ENCODE data around the gene SLC25A11.
A peak's percentile ranks its signal among the peaks of the same experiment; 100 is the strongest.
"Not testable (repeated sequence)": the region's sequence is repeated elsewhere in the genome, so short reads cannot be mapped to it uniquely, and the experiment has no call there.

SLC25A11 gene

GRCh38 chr17:4913994-4914393 is 25.9 kb downstream of the SLC25A11 start:
- no peak for DNase-seq

- DNase-seq = peak; percentile 76
These were observed 30.9 kb downstream of the SLC25A11 start for GRCh38 chr17:4908711-4909496.

GRCh38 chr17:4908301-4908700 is 31.5 kb downstream of the SLC25A11 start:
- DNase-seq = peak; percentile 13

GRCh38 chr17:4906642-4907041 is 33.2 kb downstream of the SLC25A11 start:
- not testable (repeated sequence) for DNase-seq

- peak; percentile 84 for DNase-seq
These were observed 36.6 kb downstream of the SLC25A11 start, which contains the start of gene CHRNE for GRCh38 chr17:4903051-4903818. CHRNE (minus strand) TSS chr17:4903098; CDS start chr17:4903063, 35 bp downstream.

GRCh38 chr17:4902540-4902939 is 37.3 kb downstream of the SLC25A11 start:
- no peak for DNase-seq

- DNase-seq = no peak
These were observed 38.0 kb downstream of the SLC25A11 start for GRCh38 chr17:4901648-4902344.

GRCh38 chr17:4901108-4901647 is 38.7 kb downstream of the SLC25A11 start:
- no peak for DNase-seq

GRCh38 chr17:4900231-4901107 is 39.4 kb downstream of the SLC25A11 start:
- DNase-seq = peak; percentile 56

- DNase-seq = peak; percentile 84
These were observed 40.3 kb downstream of the SLC25A11 start, which contains the start of gene C17orf107 for GRCh38 chr17:4899341-4900230. C17orf107 (plus strand) TSS chr17:4899536; CDS start chr17:4899763, 227 bp downstream.

- DNase-seq = no peak
These were observed 40.9 kb downstream of the SLC25A11 start for GRCh38 chr17:4898927-4899326.

GRCh38 chr17:4898351-4898750 is 41.5 kb downstream of the SLC25A11 start:
- no peak for DNase-seq

GRCh38 chr17:4897785-4898184 is 42.1 kb downstream of the SLC25A11 start:
- DNase-seq = no peak

- no peak for DNase-seq
These were observed 42.6 kb downstream of the SLC25A11 start for GRCh38 chr17:4897198-4897687.

GRCh38 chr17:4896332-4897197 is 43.3 kb downstream of the SLC25A11 start:
- no peak for DNase-seq

GRCh38 chr17:4895657-4896331 is 44.1 kb downstream of the SLC25A11 start:
- DNase-seq = no peak

GRCh38 chr17:4895121-4895520 is 44.7 kb downstream of the SLC25A11 start:
- no peak for DNase-seq

GRCh38 chr17:4893721-4894560 is 45.9 kb downstream of the SLC25A11 start:
- DNase-seq = no peak
